ENCODE measurements around the gene LRP8. TPM values are rescaled to one million over a fixed set of nuclear protein-coding genes. Genes with fewer than 3 reads are reported as not detected.

Gene LRP8
- total RNA-seq, 1 experiment from 2014 or later, result 56.3 TPM

- no peaks in the 10 kb centered on the region for H4K20me1 ChIP-seq (ENCODE audit: insufficient read depth)
- no peak for DNase-seq (ENCODE audit: low read depth, low spot score)
- no peak overlapping the region for H3K4me3 ChIP-seq (replicated peaks in 1 of 2; ENCODE audit: low read depth in 1 of 2, low read length in 2 of 2)
- POLR2A ChIA-PET, result no interaction called here
- TF ChIP-seq CTCF (IDR thresholded peaks at IDR 0.05 in 2 of 3, conservative IDR thresholded peaks at IDR 0.05 in 1 of 3; ENCODE audit: borderline replicate concordance in 1 of 3, insufficient read depth in 1 of 3, low read depth in 2 of 3, low read length in 2 of 3), result no peak
- H3K9me3 ChIP-seq (ENCODE audit: control insufficient read depth in 1 of 2, insufficient read depth in 1 of 2, low read depth in 1 of 2, low read length in 2 of 2), result no peaks in the 10 kb centered on the region
- peaks cover 6 to 7% of the 10 kb centered on the region in 2 experiments for H3K4me1 ChIP-seq (ENCODE audit: control insufficient read depth in 1 of 2, insufficient read depth in 2 of 2, low read length in 2 of 2)
- no peaks in the 10 kb centered on the region for H3K9me2 ChIP-seq (ENCODE audit: insufficient read depth)
- BruUV-seq (replicated peaks), result no TSS peak
- H3K27ac ChIP-seq (ENCODE audit: low read depth, low read length), result no peak overlapping the region
- no peak overlapping the region for H3K4me2 ChIP-seq (ENCODE audit: low read length)
- CTCF ChIA-PET, result no interaction called here
- intact Hi-C loops (cut with micrococcal nuclease), result no loop called here
- no peak for ATAC-seq
- H3K36me3 ChIP-seq (ENCODE audit: control insufficient read depth in 1 of 2, insufficient read depth in 2 of 2, low read length in 2 of 2), result peaks cover 2 to 23% of the 10 kb centered on the region in 2 experiments; a peak in 2 of 4 replicates
- no peak overlapping the region for H2AFZ ChIP-seq (ENCODE audit: low read depth, low read length, poor library complexity, severe bottlenecking)
- peaks cover 25% of the 10 kb centered on the region; the same call in 1 of the 2 replicates for H3K79me2 ChIP-seq (ENCODE audit: insufficient read depth, low read length)
- RAD21 ChIA-PET (ENCODE audit: low non-redundant PET in 1 of 2, low total read pairs in 2 of 2, uncharacterized antibody in 2 of 2, unreplicated experiment in 2 of 2), result interaction anchor here in 1 of 2 experiments (0.6 kb wide), 1 partner anchor 103 kb away, joined by 3 read pairs; no protein-coding TSS in a partner anchor
- no peak overlapping the region for H3K9ac ChIP-seq (ENCODE audit: low read length)
- no peaks in the 10 kb centered on the region for H3K27me3 ChIP-seq (ENCODE audit: insufficient read depth, low read length)
Measured at GRCh38 chr1:53288002-53288789, 39.7 kb downstream of the LRP8 start.

- no peak overlapping the region for H3K27ac ChIP-seq (ENCODE audit: low read depth, low read length)
- no peak overlapping the region for H2AFZ ChIP-seq (ENCODE audit: low read depth, low read length, poor library complexity, severe bottlenecking)
- DNase-seq (ENCODE audit: low read depth, low spot score), result no peak
- no TSS peak for BruUV-seq (replicated peaks)
- H3K27me3 ChIP-seq (ENCODE audit: insufficient read depth, low read length), result no peaks in the 10 kb centered on the region
- ChIA-PET POLR2A (interaction anchor here (0.6 kb wide), 1 partner anchor 974 kb away, joined by 4 read pairs; no protein-coding TSS in a partner anchor), CTCF (no interaction called here), RAD21 (ENCODE audit: low non-redundant PET in 1 of 2, low total read pairs in 2 of 2, uncharacterized antibody in 2 of 2, unreplicated experiment in 2 of 2) (no interaction called here)
- no peaks in the 10 kb centered on the region for H3K9me2 ChIP-seq (ENCODE audit: insufficient read depth)
- no peak overlapping the region for H3K9ac ChIP-seq (ENCODE audit: low read length)
- no peaks in the 10 kb centered on the region for H3K4me1 ChIP-seq (ENCODE audit: control insufficient read depth in 1 of 2, insufficient read depth in 2 of 2, low read length in 2 of 2)
- TF ChIP-seq RAD21 (IDR thresholded peaks at IDR 0.05; ENCODE audit: low read depth), result no peak
- TF ChIP-seq POLR2AphosphoS5 (IDR thresholded peaks at IDR 0.05; ENCODE audit: low read depth, low read length), result no peak
- no peak for TF ChIP-seq TCF7L2 (IDR thresholded peaks at IDR 0.05; ENCODE audit: borderline replicate concordance, extremely low read depth, insufficient read depth, insufficient read length)
- no peak for TF ChIP-seq ELF1 (IDR thresholded peaks at IDR 0.05; ENCODE audit: borderline replicate concordance, low read depth)
- no peak for TF ChIP-seq SRF (IDR thresholded peaks at IDR 0.05; ENCODE audit: low read depth)
- TF ChIP-seq JUND (IDR thresholded peaks at IDR 0.05), result no peak
- TF ChIP-seq YY1 (IDR thresholded peaks at IDR 0.05; ENCODE audit: extremely low read depth, insufficient replicate concordance, low read depth, low read length), result no peak
- TF ChIP-seq SIN3A (IDR thresholded peaks at IDR 0.05; ENCODE audit: low read depth), result no peak
- TF ChIP-seq POLR2A (IDR thresholded peaks at IDR 0.05; ENCODE audit: borderline replicate concordance, extremely low read depth, insufficient read depth, insufficient read length), result no peak
- no peak for TF ChIP-seq SP1 (IDR thresholded peaks at IDR 0.05; ENCODE audit: low read depth)
- no peak for TF ChIP-seq FOSL1 (IDR thresholded peaks at IDR 0.05; ENCODE audit: low read depth)
- no peaks in the 10 kb centered on the region for H4K20me1 ChIP-seq (ENCODE audit: insufficient read depth)
- no peaks in the 10 kb centered on the region for H3K9me3 ChIP-seq (ENCODE audit: control insufficient read depth in 1 of 2, insufficient read depth in 1 of 2, low read depth in 1 of 2, low read length in 2 of 2)
- H3K36me3 ChIP-seq (ENCODE audit: control insufficient read depth in 1 of 2, insufficient read depth in 2 of 2, low read length in 2 of 2), result peaks cover 2 to 23% of the 10 kb centered on the region in 2 experiments; a peak in 2 of 4 replicates
- no peak for ATAC-seq
- no peak overlapping the region for H3K4me3 ChIP-seq (replicated peaks in 1 of 2; ENCODE audit: low read depth in 1 of 2, low read length in 2 of 2)
- peaks cover 12% of the 10 kb centered on the region; the same call in 1 of the 2 replicates for H3K79me2 ChIP-seq (ENCODE audit: insufficient read depth, low read length)
- no peak overlapping the region for H3K4me2 ChIP-seq (ENCODE audit: low read length)
- intact Hi-C loops (cut with micrococcal nuclease), result no loop called here
Measured at GRCh38 chr1:53286955-53287354, 40.9 kb downstream of the LRP8 start.
